Parathyroid adenoma (tissue), 2 donors: ENCODE measurements around the gene OR51F1.
"Not testable (repeated sequence)": the region's sequence is repeated elsewhere in the genome, so short reads cannot be mapped to it uniquely, and the experiment has no call there.

ENCODE experiments used
- H2AFZ ChIP-seq: fragments of 300-600 bp; sonication (generic); one replicate; pipeline ENCODE4 v1.7.0; 2017; ENCODE audit warnings: antibody characterized with exemption, mild to moderate bottlenecking
- H3K27ac ChIP-seq: fragments of 300-600 bp; sonication (generic); one replicate; pipeline ENCODE4 v1.7.0; 2017
- H3K27me3 ChIP-seq: fragments of 300-600 bp; sonication (generic); one replicate; pipeline ENCODE4 v1.7.0; 2017; ENCODE audit warnings: low read length; ENCODE audit not compliant: control insufficient read depth, insufficient read depth
- H3K36me3 ChIP-seq: fragments of 300-600 bp; sonication (generic); one replicate; pipeline ENCODE4 v1.7.0; 2017; ENCODE audit warnings: low read length; ENCODE audit not compliant: control insufficient read depth, insufficient read depth
- H3K4me1 ChIP-seq: fragments of 300-600 bp; sonication (generic); one replicate; pipeline ENCODE4 v1.7.0; 2017; ENCODE audit warnings: control low read depth
- H3K4me2 ChIP-seq: fragments of 300-600 bp; sonication (generic); one replicate; pipeline ENCODE4 v1.7.0; 2017; ENCODE audit warnings: low read length
- H3K4me3 ChIP-seq: fragments of 300-600 bp; sonication (generic); one replicate; pipeline ENCODE4 v1.7.0; 2017; ENCODE audit warnings: low read depth, low read length
- H3K79me2 ChIP-seq: fragments of 300-600 bp; sonication (generic); one replicate; pipeline ENCODE4 v1.7.0; 2017; ENCODE audit warnings: control low read depth
- H3K9ac ChIP-seq: fragments of 300-600 bp; sonication (generic); one replicate; pipeline ENCODE4 v1.7.0; 2017; ENCODE audit warnings: mild to moderate bottlenecking
- H3K9me3 ChIP-seq: fragments of 300-600 bp; sonication (generic); one replicate; pipeline ENCODE4 v1.7.0; 2017; ENCODE audit warnings: low read length; ENCODE audit not compliant: control insufficient read depth
- TF ChIP-seq, protein P1 (sequence below): fragments of 300-600 bp; sonication (generic); IDR thresholded peaks from one replicate; pipeline ENCODE4 v1.7.0; 2017; ENCODE audit warnings: antibody characterized with exemption, mild to moderate bottlenecking
- donor health status: primary hyperparathyroidism.

Gene OR51F1, protein sequence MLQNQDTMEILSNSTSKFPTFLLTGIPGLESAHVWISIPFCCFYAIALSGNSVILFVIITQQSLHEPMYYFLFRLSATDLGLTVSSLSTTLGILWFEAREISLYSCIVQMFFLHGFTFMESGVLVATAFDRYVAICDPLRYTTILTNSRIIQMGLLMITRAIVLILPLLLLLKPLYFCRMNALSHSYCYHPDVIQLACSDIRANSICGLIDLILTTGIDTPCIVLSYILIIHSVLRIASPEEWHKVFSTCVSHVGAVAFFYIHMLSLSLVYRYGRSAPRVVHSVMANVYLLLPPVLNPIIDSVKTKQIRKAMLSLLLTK

DNA sequence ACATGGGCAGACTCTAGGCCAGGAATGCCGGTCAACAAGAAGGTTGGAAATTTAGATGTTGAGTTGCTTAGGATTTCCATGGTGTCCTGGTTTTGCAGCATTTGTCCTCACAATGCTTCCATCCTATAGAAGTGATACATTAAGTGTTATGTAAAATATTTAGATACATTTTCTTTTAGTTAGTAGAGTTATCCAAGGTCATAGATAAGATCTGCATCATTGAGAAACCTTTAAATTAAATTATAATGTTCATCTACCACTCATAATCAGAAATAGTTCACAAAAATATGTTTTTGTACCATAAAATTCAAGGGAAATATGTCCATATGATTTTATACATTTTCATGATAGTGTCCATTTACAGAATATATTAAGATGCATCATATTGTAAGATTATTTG, at the start of gene OR51F1:
Gene OR51F1 (minus strand): TSS at position 101 of the 400 bp plus-strand sequence. CDS start 0 bp downstream, at position 101.
- Histone ChIP-seq H3K36me3 (no peaks in the 10 kb centered on the region), H2AFZ (no peak within 1 kb of the TSS), H3K9ac (no peak within 1 kb of the TSS), H3K27ac (no peak within 1 kb of the TSS), H3K79me2 (no peaks in the 10 kb centered on the region), H3K9me3 (no peaks in the 10 kb centered on the region), H3K4me1 (no peaks in the 10 kb centered on the region), H3K27me3 (no peaks in the 10 kb centered on the region), H3K4me2 (no peak within 1 kb of the TSS), H3K4me3 (no peak within 1 kb of the TSS)
- TF ChIP-seq, protein P1, sequence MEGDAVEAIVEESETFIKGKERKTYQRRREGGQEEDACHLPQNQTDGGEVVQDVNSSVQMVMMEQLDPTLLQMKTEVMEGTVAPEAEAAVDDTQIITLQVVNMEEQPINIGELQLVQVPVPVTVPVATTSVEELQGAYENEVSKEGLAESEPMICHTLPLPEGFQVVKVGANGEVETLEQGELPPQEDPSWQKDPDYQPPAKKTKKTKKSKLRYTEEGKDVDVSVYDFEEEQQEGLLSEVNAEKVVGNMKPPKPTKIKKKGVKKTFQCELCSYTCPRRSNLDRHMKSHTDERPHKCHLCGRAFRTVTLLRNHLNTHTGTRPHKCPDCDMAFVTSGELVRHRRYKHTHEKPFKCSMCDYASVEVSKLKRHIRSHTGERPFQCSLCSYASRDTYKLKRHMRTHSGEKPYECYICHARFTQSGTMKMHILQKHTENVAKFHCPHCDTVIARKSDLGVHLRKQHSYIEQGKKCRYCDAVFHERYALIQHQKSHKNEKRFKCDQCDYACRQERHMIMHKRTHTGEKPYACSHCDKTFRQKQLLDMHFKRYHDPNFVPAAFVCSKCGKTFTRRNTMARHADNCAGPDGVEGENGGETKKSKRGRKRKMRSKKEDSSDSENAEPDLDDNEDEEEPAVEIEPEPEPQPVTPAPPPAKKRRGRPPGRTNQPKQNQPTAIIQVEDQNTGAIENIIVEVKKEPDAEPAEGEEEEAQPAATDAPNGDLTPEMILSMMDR = no peak

DNA sequence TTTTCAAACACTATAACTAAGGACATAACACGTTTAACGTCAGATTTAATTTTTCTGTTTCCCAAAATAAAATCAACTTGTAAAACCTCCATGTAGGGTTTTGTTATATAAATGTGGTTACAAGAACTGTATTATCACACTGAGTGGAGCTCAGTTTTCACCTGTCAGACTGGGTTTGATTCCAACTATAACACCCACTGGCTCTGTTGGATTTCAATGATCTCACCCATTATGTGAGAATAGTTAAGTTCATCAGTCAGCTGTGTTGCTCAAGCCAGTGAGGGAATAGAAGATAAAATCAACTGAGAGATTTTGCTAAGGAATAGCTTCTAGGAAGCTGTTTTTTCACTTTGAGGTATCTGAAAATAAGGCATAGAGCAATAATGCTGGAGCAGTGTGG, 39.5 kb upstream of the OR51F1 start:
- Histone ChIP-seq H3K9ac (no peak overlapping the region), H3K79me2 (no peaks in the 10 kb centered on the region), H2AFZ (no peak overlapping the region), H3K9me3 (no peaks in the 10 kb centered on the region), H3K4me2 (no peak overlapping the region), H3K4me1 (no peaks in the 10 kb centered on the region), H3K36me3 (no peaks in the 10 kb centered on the region), H3K4me3 (no peak overlapping the region), H3K27me3 (no peaks in the 10 kb centered on the region), H3K27ac (no peak overlapping the region)
- TF ChIP-seq, protein P1 = no peak

DNA sequence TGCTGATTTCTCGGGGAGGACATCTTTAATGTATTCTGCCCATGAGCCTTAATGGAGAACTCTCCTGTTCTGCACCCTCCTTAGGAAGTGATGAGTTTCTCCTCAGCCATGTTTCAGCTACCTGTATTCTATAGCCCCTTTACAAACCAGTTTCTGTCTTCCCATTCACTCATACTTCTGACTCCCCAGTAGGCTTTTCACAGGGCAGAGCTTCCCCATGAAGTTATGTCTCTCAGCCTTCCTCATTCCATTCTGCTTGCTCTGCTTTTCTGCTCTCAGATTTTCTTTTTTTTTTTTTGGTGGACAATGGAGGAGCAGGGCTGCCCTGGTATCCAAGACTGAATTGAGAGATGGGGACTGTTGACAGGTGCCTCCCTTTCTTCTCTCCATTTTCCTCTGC, 38.7 kb upstream of the OR51F1 start:
- no peak overlapping the region for H2AFZ ChIP-seq
- no peak overlapping the region for H3K27ac ChIP-seq
- H3K9ac ChIP-seq = no peak overlapping the region
- H3K79me2 ChIP-seq = no peaks in the 10 kb centered on the region
- TF ChIP-seq, protein P1 = no peak
- no peaks in the 10 kb centered on the region for H3K9me3 ChIP-seq
- no peak overlapping the region for H3K4me2 ChIP-seq
- H3K4me1 ChIP-seq = no peaks in the 10 kb centered on the region
- H3K27me3 ChIP-seq = no peaks in the 10 kb centered on the region
- no peaks in the 10 kb centered on the region for H3K36me3 ChIP-seq
- no peak overlapping the region for H3K4me3 ChIP-seq

DNA sequence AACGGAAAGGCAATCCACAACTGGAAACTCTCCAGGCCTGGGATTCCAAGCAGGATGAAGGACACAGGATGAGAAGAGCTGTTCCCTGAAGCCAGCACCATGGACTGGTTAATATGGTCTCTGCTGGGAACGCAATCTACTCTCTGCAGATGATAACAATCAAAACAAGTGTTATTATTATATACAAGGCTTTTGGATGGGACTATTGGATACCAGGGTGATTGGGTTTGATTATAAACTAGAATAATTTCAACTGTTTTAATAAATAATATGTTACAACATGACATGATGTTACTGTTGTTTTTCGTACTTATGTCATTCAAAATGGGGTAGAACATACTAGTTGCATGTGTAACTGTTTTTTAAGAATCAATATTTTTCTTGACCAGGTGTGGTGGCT, 34.5 kb upstream of the OR51F1 start, which contains the start of gene OR52R1:
Gene OR52R1 (minus strand): TSS at position 101 of the 400 bp plus-strand sequence. CDS start 0 bp downstream, at position 101.
- H3K9ac ChIP-seq = no peak within 1 kb of the TSS
- H3K4me1 ChIP-seq = no peaks in the 10 kb centered on the region
- no peak within 1 kb of the TSS for H3K4me2 ChIP-seq
- H3K9me3 ChIP-seq = no peaks in the 10 kb centered on the region
- no peak within 1 kb of the TSS for H3K4me3 ChIP-seq
- no peak within 1 kb of the TSS for H2AFZ ChIP-seq
- H3K79me2 ChIP-seq = no peaks in the 10 kb centered on the region
- no peaks in the 10 kb centered on the region for H3K27me3 ChIP-seq
- H3K27ac ChIP-seq = no peak within 1 kb of the TSS
- TF ChIP-seq, protein P1 = no peak
- H3K36me3 ChIP-seq = no peaks in the 10 kb centered on the region

DNA sequence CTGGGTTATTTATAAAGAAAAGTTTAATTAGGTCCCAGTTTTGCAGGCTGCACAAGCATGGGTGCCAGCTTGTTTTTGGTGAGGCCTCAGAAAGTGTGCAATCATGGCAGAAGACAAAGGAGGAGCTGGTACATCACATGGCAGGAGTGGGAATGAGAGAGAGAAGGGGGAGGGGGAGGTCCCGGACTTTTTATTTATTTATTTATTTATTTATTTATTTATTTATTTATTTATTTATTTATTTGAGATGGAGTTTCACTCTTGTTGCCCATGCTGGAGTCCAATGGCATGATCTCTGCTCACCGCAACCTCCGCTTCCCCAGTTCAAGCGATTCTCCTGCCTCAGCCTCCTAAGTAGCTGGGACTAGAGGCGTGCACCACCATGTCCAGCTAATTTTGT, 31.6 kb upstream of the OR51F1 start:
- not testable (repeated sequence) for H3K4me2 ChIP-seq, H3K9ac ChIP-seq, H3K79me2 ChIP-seq, H3K9me3 ChIP-seq, H3K27ac ChIP-seq, H3K27me3 ChIP-seq, H3K36me3 ChIP-seq, H3K4me3 ChIP-seq, H2AFZ ChIP-seq, H3K4me1 ChIP-seq
